ENCODE measurements around the gene PRIMA1. TPM values are rescaled to one million over a fixed set of nuclear protein-coding genes. Genes with fewer than 3 reads are reported as not detected.

The PRIMA1 gene
- total RNA-seq, 1 experiment from 2014 or later, result 2.3 TPM

- H2BK12ac ChIP-seq (ENCODE audit: insufficient read length, low read depth, low read length), result no peak overlapping the region
- no peak overlapping the region for H2AFZ ChIP-seq (ENCODE audit: low read length)
- H3K36me3 Mint-ChIP-seq (ENCODE audit: insufficient read depth in 1 of 3, low read depth in 3 of 3), result no peaks in the 10 kb centered on the region; a peak in 1 of 7 replicates
- no peak overlapping the region for H3K4me3 Mint-ChIP-seq
- H3K18ac ChIP-seq (ENCODE audit: insufficient read length, low read depth, low read length), result no peak overlapping the region
- no peak overlapping the region for H3K56ac ChIP-seq (ENCODE audit: insufficient read length, low read depth, low read length)
- H4K8ac ChIP-seq (replicated peaks; ENCODE audit: insufficient read length, low read depth, low read length), result no peak overlapping the region
- no peak overlapping the region for H3T11ph ChIP-seq (ENCODE audit: low read length)
- no peak overlapping the region; the same call in 1 of the 2 replicates for H2BK15ac ChIP-seq (ENCODE audit: low read depth, low read length)
- H3K27ac ChIP-seq (ENCODE audit: insufficient read length, low read depth, low read length), result no peak overlapping the region
- H4K91ac ChIP-seq (ENCODE audit: insufficient read length, low read depth, low read length), result no peak overlapping the region
- no peak overlapping the region for H3K4ac ChIP-seq (ENCODE audit: low read depth, low read length)
- no peak overlapping the region for H3K23ac ChIP-seq (ENCODE audit: insufficient read length, low read depth, low read length)
- H3K79me1 ChIP-seq (ENCODE audit: insufficient read depth, low read depth, low read length, poor library complexity, severe bottlenecking), result no peaks in the 10 kb centered on the region
- no peak overlapping the region for H3K4me2 ChIP-seq (ENCODE audit: insufficient read depth, insufficient read length, low read length)
- H3K14ac ChIP-seq (ENCODE audit: insufficient read depth, low read length), result no peak overlapping the region
- H3K23me2 ChIP-seq (ENCODE audit: insufficient read length, low read depth, low read length, poor library complexity, severe bottlenecking), result no peaks in the 10 kb centered on the region
- no peaks in the 10 kb centered on the region for H3K79me2 ChIP-seq (ENCODE audit: insufficient read depth, low read length)
- no peaks in the 10 kb centered on the region for H3K27me3 Mint-ChIP-seq (ENCODE audit: low read depth)
- H3K4me1 Mint-ChIP-seq, result peaks cover 15 to 19% of the 10 kb centered on the region in 2 experiments
- no peaks in the 10 kb centered on the region for H3K9me3 ChIP-seq (ENCODE audit: control insufficient read depth, low read depth, low read length)
- DNase-seq, result no peak
- no peaks in the 10 kb centered on the region for H3K4me1 ChIP-seq (ENCODE audit: insufficient read depth, low read length)
- no peaks in the 10 kb centered on the region for H4K20me1 ChIP-seq (ENCODE audit: control insufficient read depth, insufficient read depth, insufficient read length)
- H3K27ac Mint-ChIP-seq, result peak overlapping the region in 1 of 3 experiments; percentile 44; a peak in 1 of 7 replicates
- no peak overlapping the region for H2BK120ac ChIP-seq (ENCODE audit: low read depth, low read length, poor library complexity, severe bottlenecking)
- no peak overlapping the region for H2BK5ac ChIP-seq (ENCODE audit: insufficient read length, low read length)
- H4K5ac ChIP-seq (ENCODE audit: insufficient read length, low read depth, low read length), result no peak overlapping the region
- no peak for TF ChIP-seq CTCF (conservative IDR thresholded peaks at IDR 0.05)
- no peak overlapping the region for H2BK20ac ChIP-seq (ENCODE audit: low read depth, low read length, poor library complexity, severe bottlenecking)
- no peak overlapping the region for H3K9ac ChIP-seq (ENCODE audit: extremely low read depth, insufficient read length, low read length)
- no peaks in the 10 kb centered on the region for H3K27me3 ChIP-seq (ENCODE audit: insufficient read depth, low read length)
- no peak overlapping the region for H2AK5ac ChIP-seq (ENCODE audit: insufficient read length, low read length)
- WGBS (ENCODE audit: extremely low coverage, insufficient read length, low lambda C conversion rate), result no CpG with 5 or more reads among the region's 26 CpGs
- H3K9me3 Mint-ChIP-seq, result no peaks in the 10 kb centered on the region
Measured at GRCh38 chr14:93743270-93744060, 44.8 kb downstream of the PRIMA1 start.

Data from H9 (cell line).